ENCODE data around the gene WDPCP.
"Not testable (repeated sequence)": the region's sequence is repeated elsewhere in the genome, so short reads cannot be mapped to it uniquely, and the experiment has no call there.

WDPCP gene

GRCh38 chr2:63588385-63589147 is at the start of gene WDPCP, which contains the start of gene MDH1:
Gene WDPCP (minus strand): TSS chr2:63588477. CDS start chr2:63588271, 206 bp downstream.
Gene MDH1 (plus strand): TSS chr2:63588963. CDS start chr2:63589044, 81 bp downstream.
- Mint-ChIP-seq H3K4me1 (ENCODE audit: low read depth) (peaks cover 29% of the 10 kb centered on the region), H3K4me3 (peak within 1 kb of the TSS; percentile 89), H3K36me3 (ENCODE audit: low read depth) (peaks cover 4% of the 10 kb centered on the region), H3K27ac (peak within 1 kb of the TSS; percentile 97), H3K9me3 (no peaks in the 10 kb centered on the region), H3K27me3 (ENCODE audit: low read depth) (no peaks in the 10 kb centered on the region)

GRCh38 chr2:63632382-63632781 is 44.1 kb upstream of the WDPCP start:
- Mint-ChIP-seq H3K36me3 (ENCODE audit: low read depth) (no peaks in the 10 kb centered on the region), H3K27me3 (ENCODE audit: low read depth) (no peaks in the 10 kb centered on the region), H3K9me3 (peaks cover 25% of the 10 kb centered on the region), H3K4me3 (no peak overlapping the region), H3K27ac (no peak overlapping the region), H3K4me1 (ENCODE audit: low read depth) (no peaks in the 10 kb centered on the region)

- H3K4me3 Mint-ChIP-seq, result no peak overlapping the region
- H3K27me3 Mint-ChIP-seq (ENCODE audit: low read depth), result no peaks in the 10 kb centered on the region
- no peak overlapping the region for H3K27ac Mint-ChIP-seq
- peaks cover 28% of the 10 kb centered on the region for H3K9me3 Mint-ChIP-seq
- H3K36me3 Mint-ChIP-seq (ENCODE audit: low read depth), result no peaks in the 10 kb centered on the region
- H3K4me1 Mint-ChIP-seq (ENCODE audit: low read depth), result no peaks in the 10 kb centered on the region
Measured at GRCh38 chr2:63631501-63631900, 43.2 kb upstream of the WDPCP start.

GRCh38 chr2:63628403-63628942 is 40.2 kb upstream of the WDPCP start:
- H3K4me1 Mint-ChIP-seq (ENCODE audit: low read depth), result no peaks in the 10 kb centered on the region
- H3K9me3 Mint-ChIP-seq, result peaks cover 15% of the 10 kb centered on the region
- H3K36me3 Mint-ChIP-seq (ENCODE audit: low read depth), result no peaks in the 10 kb centered on the region
- H3K4me3 Mint-ChIP-seq, result no peak overlapping the region
- peaks cover 7% of the 10 kb centered on the region for H3K27me3 Mint-ChIP-seq (ENCODE audit: low read depth)
- H3K27ac Mint-ChIP-seq, result no peak overlapping the region

GRCh38 chr2:63627866-63628265 is 39.6 kb upstream of the WDPCP start:
- no peak overlapping the region for H3K27ac Mint-ChIP-seq
- no peak overlapping the region for H3K4me3 Mint-ChIP-seq
- H3K9me3 Mint-ChIP-seq, result peaks cover 15% of the 10 kb centered on the region
- H3K4me1 Mint-ChIP-seq (ENCODE audit: low read depth), result no peaks in the 10 kb centered on the region
- H3K27me3 Mint-ChIP-seq (ENCODE audit: low read depth), result peaks cover 7% of the 10 kb centered on the region
- H3K36me3 Mint-ChIP-seq (ENCODE audit: low read depth), result no peaks in the 10 kb centered on the region

- H3K27ac Mint-ChIP-seq, H3K9me3 Mint-ChIP-seq, H3K4me3 Mint-ChIP-seq: not testable (repeated sequence)
Measured at GRCh38 chr2:63623763-63624162, 35.5 kb upstream of the WDPCP start.

GRCh38 chr2:63622751-63623150 is 34.5 kb upstream of the WDPCP start:
- Mint-ChIP-seq H3K4me3 (no peak overlapping the region), H3K27ac (no peak overlapping the region), H3K4me1 (ENCODE audit: low read depth) (no peaks in the 10 kb centered on the region), H3K36me3 (ENCODE audit: low read depth) (no peaks in the 10 kb centered on the region), H3K27me3 (ENCODE audit: low read depth) (peaks cover 7% of the 10 kb centered on the region), H3K9me3 (peaks cover 4% of the 10 kb centered on the region)

More at GRCh38 chr2:63623763-63624162, 35.5 kb upstream of the WDPCP start:
- not testable (repeated sequence) for H3K27me3 Mint-ChIP-seq (ENCODE audit: low read depth); H3K36me3 Mint-ChIP-seq (ENCODE audit: low read depth); H3K4me1 Mint-ChIP-seq (ENCODE audit: low read depth)

GRCh38 chr2:63619328-63619727 is 31.1 kb upstream of the WDPCP start:
- H3K27ac Mint-ChIP-seq, result no peak overlapping the region
- no peaks in the 10 kb centered on the region for H3K4me1 Mint-ChIP-seq (ENCODE audit: low read depth)
- no peak overlapping the region for H3K4me3 Mint-ChIP-seq
- H3K36me3 Mint-ChIP-seq (ENCODE audit: low read depth), result no peaks in the 10 kb centered on the region
- peaks cover 7% of the 10 kb centered on the region for H3K27me3 Mint-ChIP-seq (ENCODE audit: low read depth)
- no peaks in the 10 kb centered on the region for H3K9me3 Mint-ChIP-seq

- no peaks in the 10 kb centered on the region for H3K9me3 Mint-ChIP-seq
- H3K4me3 Mint-ChIP-seq, result no peak overlapping the region
- H3K27ac Mint-ChIP-seq, result no peak overlapping the region
- no peaks in the 10 kb centered on the region for H3K4me1 Mint-ChIP-seq (ENCODE audit: low read depth)
- H3K27me3 Mint-ChIP-seq (ENCODE audit: low read depth), result peaks cover 19% of the 10 kb centered on the region
- H3K36me3 Mint-ChIP-seq (ENCODE audit: low read depth), result no peaks in the 10 kb centered on the region
Measured at GRCh38 chr2:63617366-63617765, 29.1 kb upstream of the WDPCP start.

GRCh38 chr2:63614983-63615945 is 27.0 kb upstream of the WDPCP start:
- Mint-ChIP-seq H3K4me3 (no peak overlapping the region), H3K4me1 (ENCODE audit: low read depth) (no peaks in the 10 kb centered on the region), H3K27ac (no peak overlapping the region), H3K36me3 (ENCODE audit: low read depth) (no peaks in the 10 kb centered on the region), H3K27me3 (ENCODE audit: low read depth) (peaks cover 23% of the 10 kb centered on the region), H3K9me3 (no peaks in the 10 kb centered on the region)

- Mint-ChIP-seq H3K4me3 (no peak overlapping the region), H3K36me3 (ENCODE audit: low read depth) (no peaks in the 10 kb centered on the region), H3K27ac (no peak overlapping the region), H3K9me3 (no peaks in the 10 kb centered on the region), H3K27me3 (ENCODE audit: low read depth) (peaks cover 23% of the 10 kb centered on the region), H3K4me1 (ENCODE audit: low read depth) (no peaks in the 10 kb centered on the region)
Measured at GRCh38 chr2:63614448-63614968, 26.2 kb upstream of the WDPCP start.

GRCh38 chr2:63613391-63613901 is 25.2 kb upstream of the WDPCP start:
- H3K4me1 Mint-ChIP-seq (ENCODE audit: low read depth), result no peaks in the 10 kb centered on the region
- H3K27me3 Mint-ChIP-seq (ENCODE audit: low read depth), result peaks cover 23% of the 10 kb centered on the region
- peaks cover under 1% of the 10 kb centered on the region for H3K36me3 Mint-ChIP-seq (ENCODE audit: low read depth)
- H3K4me3 Mint-ChIP-seq, result no peak overlapping the region
- no peak overlapping the region for H3K27ac Mint-ChIP-seq
- H3K9me3 Mint-ChIP-seq, result no peaks in the 10 kb centered on the region

- Mint-ChIP-seq H3K9me3 (no peaks in the 10 kb centered on the region), H3K27me3 (ENCODE audit: low read depth) (peaks cover 21% of the 10 kb centered on the region), H3K4me3 (no peak overlapping the region), H3K36me3 (ENCODE audit: low read depth) (peaks cover 13% of the 10 kb centered on the region), H3K27ac (no peak overlapping the region), H3K4me1 (ENCODE audit: low read depth) (no peaks in the 10 kb centered on the region)
Measured at GRCh38 chr2:63610525-63610924, 22.2 kb upstream of the WDPCP start.

GRCh38 chr2:63608865-63609264 is 20.6 kb upstream of the WDPCP start:
- H3K36me3 Mint-ChIP-seq (ENCODE audit: low read depth), result peaks cover 22% of the 10 kb centered on the region
- not testable (repeated sequence) for H3K27ac Mint-ChIP-seq; H3K9me3 Mint-ChIP-seq; H3K4me3 Mint-ChIP-seq; H3K4me1 Mint-ChIP-seq (ENCODE audit: low read depth)
- peaks cover 12% of the 10 kb centered on the region for H3K27me3 Mint-ChIP-seq (ENCODE audit: low read depth)

Data from T-helper 1 cell treated with Interleukin-12 subunit alpha and Interleukin-12 subunit beta and Interleukin-4 antibody, amounts not matched to agents 30 μg/mL and 1 μg/mL, for 36 hours (primary cell).